Measurements from ENCODE around the gene GABPB1. TPM values are rescaled to one million over a fixed set of nuclear protein-coding genes. Genes with fewer than 3 reads are reported as not detected.
"Not testable (repeated sequence)": the region's sequence is repeated elsewhere in the genome, so short reads cannot be mapped to it uniquely, and the experiment has no call there.

Gene GABPB1
- 10 to 100 TPM; 29.0 to 32.0 (median 30.5) TPM for polyA plus RNA-seq (ENCODE audit: insufficient read length in 4 of 4)

DNA sequence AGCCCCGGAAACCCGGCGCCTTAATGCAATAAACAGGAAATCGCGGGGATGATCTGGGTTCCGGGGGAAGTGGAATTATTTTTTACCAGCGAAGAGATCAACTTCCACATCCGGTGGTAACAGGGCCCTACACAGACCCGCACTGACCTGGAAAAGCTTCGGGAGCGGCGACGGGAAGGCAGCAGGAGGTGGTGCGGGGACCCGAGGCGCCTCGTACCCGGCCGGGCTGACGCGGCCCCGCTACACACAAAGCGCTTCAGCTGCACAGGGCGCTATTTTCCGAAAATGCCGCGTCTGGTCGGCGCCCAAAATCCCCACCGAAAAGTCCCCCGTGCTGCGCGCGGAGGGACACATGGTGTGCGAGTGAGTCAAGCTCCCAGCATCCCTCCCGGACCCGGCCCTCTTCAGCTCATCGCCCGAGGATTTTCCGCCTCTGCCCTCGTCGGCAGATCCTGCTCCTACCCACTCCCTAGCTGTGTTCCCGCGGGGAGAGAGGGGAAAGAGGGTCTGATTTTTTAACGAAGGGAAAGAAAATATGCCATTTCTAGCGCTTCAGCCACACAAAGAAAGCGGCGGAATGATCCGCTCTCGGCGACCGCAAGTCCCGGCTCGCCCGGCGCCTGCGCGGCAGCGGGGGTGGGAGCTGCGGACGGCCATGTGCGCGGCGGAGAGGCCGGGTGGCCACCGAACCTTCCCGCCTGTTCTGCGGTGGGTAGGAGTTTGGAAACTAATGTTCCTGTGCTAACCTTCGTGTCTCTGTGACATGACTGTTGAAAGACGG, at the start of gene GABPB1:
Gene GABPB1 (minus strand): TSS at position 361 of the 781 bp plus-strand sequence. CDS start 45,400 bp downstream, outside the sequence.
- DNase-seq (ENCODE audit: low read depth in 4 of 4, low spot score in 2 of 4) = peak; percentile 92 to 100 (median 96)

DNA sequence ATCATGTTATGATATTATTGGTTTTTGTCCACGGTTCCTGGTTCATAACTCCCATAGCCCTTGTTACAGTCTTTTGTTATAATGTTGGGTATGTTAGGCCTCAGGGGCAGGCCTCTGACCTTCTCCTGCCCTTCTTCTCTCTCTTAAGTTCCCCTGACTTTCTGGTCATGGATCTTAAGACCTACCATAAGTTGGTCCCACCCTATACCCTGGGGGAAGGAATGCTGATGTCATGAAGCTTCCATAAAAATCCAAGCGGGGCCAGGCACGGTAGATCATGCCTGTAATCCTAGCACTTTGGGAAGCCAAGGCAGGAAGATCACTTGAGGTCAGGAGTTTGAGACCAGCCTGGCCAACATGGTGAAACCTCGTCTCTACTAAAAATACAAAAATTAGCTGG, 36.6 kb upstream of the GABPB1 start:
- not testable (repeated sequence) for DNase-seq (ENCODE audit: low read depth in 4 of 4, low spot score in 2 of 4)

DNA sequence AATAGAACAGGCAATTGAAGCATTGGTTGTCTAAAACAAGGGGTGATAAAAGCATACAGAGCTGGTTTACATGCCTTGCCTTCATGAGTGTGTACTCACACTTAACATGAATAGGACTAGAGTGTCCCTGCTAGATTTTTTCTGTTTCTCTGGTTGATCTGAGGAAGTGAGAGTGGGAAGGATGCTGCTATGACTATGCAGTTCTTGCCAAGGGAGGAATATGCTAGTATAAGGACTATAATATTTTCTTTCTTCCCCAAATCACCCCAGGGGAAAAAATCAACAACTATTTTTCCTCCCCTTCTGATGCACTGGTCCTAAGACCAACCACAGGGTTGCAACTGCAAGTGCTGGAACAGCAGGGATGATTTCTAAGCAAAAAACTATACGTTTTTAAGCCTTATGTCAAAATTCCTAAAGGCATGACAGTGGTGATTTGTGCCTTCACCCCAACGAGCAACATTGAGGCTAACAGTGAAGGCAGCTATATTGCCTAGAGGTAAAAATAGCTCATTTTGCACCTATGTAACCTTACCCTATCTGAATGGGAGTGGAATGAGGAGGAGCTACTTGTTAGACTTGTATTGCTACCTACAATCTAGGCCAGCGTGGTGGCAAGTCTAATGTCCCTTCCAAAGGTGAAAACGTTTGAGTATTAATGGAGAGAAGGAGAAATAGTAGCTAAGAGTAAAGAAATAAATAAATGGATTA, 35.7 kb upstream of the GABPB1 start:
- no peak for DNase-seq (ENCODE audit: low read depth in 4 of 4, low spot score in 2 of 4)

DNA sequence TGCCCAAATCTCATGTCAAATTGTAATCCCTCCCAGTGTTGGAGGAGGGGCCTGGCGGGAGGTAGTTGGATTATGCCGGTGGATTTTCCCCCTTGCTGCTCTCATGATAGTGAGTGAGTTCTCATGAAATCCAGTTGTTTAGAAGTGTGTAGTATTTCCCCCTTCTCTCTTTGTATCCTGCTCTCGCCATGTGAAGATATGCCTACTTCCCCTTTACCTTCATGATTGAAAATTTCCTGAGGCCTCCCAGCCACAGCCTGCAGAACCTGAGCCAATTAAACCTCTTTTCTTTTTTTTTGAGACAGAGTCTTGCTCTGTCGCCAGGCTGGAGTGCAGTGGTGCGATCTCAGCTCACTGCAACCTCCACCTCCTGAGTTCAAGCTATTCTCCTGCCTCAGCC, 27.4 kb upstream of the GABPB1 start:
- not testable (repeated sequence) for DNase-seq (ENCODE audit: low read depth in 4 of 4, low spot score in 2 of 4)

DNA sequence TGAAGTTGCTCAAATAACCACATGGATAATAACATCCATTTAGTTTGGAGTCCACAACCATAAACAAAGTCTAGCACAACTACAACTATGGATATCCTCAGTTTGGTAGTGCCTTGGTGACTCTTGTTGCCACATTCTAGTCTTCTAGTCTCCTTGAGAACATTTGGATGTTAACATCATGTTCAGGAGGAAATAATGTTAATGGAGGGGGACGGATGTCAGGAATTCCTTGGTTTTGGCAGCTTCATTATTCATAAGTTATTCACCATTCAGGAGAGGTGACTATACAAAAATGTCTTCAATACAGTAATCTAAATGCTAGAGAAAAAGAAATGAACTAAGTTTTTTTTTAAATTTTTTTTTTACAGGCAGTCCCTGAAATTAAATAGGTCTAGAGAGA, 26.4 kb upstream of the GABPB1 start:
- no peak for DNase-seq (ENCODE audit: low read depth in 4 of 4, low spot score in 2 of 4)

DNA sequence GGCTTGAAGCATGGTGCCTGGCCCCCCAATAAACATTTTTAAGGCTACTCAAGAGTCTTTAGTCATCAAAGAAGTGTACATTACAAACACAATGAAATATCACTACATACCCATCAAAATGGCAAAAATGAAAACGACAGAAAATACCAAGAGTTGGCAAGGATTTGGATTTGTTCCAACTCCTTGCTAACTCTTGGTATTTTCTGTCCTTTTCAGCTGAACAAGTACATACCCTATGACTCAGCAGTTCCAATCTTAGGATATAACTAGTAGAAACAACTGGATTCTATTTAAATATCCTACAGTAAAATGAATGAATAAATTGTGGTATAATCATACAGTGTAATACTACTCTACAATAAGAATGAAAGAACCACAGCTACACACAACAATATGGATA, 25.1 kb upstream of the GABPB1 start:
- no peak for DNase-seq (ENCODE audit: low read depth in 4 of 4, low spot score in 2 of 4)

DNA sequence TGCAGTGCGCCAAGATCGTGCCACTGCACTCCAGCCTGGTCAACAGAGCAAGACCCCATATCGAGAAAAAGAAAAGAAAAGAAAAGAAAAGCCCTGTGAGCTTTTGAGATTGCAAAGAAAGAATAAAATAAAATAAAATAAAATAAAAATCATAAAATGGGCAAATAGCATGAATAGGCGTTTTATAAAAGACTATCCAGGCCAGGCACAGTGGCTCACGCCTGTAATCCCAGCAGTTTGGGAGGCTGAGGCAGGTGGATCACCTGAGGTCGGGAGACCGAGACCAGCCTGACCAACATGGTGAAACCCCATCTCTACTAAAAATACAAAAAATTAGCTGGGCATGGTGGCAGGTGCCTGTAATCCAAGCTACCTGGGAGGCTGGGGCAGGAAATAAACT, 24.4 kb upstream of the GABPB1 start:
- not testable (repeated sequence) for DNase-seq (ENCODE audit: low read depth in 4 of 4, low spot score in 2 of 4)

DNA sequence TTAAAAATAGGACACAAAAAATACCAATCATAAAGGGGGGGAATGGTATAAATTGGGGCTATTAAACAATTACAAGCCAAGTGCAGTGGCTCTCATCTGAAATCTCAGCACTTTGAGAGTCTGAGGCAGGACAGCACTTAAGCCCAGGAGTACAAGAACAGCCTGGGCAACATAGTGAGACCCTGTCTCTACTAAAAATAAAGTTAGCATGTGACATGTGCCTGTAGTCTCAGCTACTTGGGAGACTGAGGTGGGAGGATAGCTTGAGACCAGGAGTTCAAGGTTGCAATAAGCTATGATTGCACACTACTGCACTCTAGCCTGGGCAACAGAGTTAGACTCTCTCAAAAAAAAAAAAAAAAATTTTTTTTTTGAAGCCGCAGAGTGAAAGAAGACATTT, 23.8 kb upstream of the GABPB1 start:
- no peak for DNase-seq (ENCODE audit: low read depth in 4 of 4, low spot score in 2 of 4)

DNA sequence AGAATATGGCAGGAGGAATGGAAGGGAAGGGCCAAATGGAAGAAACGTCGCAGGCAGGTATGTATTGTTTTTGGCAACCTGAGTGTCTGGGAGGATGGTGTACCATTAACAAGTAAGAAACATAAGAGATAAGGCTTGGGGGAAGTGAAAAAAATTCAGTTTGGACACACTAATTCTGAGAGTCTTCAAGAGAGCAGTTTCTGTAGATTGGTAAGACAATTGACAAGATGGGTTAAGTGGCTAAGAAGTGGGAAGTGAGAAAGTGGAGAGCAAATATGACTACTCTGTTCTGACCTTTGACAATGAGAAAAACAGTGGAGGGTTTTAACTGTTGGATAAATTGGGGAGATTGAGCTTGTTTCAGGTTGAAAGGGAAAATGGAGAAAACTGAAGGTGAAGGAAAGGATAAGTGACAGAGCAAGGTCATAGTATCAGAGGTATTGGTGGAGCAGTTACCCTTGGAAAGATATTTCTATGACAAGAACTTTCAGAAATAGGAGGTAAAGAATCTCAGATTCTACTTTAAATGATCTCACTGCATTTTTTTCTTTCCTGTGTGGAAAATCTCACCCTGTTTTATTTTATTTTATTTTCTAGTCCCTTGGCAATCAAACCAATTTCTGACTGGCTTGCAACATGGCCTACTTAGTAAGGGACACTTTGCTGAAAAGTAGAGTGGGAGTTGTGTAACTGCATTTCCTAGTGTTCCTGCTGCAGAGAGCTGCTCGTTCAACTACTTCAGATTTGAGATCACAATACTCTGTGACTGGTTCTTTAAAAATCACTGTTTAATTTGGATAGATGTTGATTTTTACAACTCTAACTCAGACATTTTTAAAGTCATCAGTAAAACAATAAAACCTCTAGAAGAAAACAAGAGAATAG, 23.1 kb upstream of the GABPB1 start:
- DNase-seq (ENCODE audit: low read depth in 4 of 4, low spot score in 2 of 4) = no peak

DNA sequence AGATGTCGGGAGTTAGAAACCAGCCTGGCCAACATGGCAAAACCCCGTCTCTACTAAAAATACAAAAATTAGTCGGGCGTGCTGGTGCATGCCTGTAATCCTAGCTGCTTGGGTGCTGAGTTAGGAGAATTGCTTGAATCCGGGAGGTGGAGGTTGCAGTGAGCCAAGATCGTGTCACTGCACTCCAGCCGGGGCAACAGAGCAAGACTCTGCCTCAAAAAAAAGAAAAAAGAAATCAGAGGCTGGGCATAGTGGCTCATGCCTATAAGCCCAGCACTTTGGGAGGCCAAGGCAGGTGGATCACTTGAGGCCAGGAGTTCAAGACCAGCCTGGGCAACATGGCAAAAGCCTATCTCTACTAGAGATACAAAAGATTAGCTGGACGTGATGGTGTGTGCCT, 14.6 kb upstream of the GABPB1 start:
- not testable (repeated sequence) for DNase-seq (ENCODE audit: low read depth in 4 of 4, low spot score in 2 of 4)

DNA sequence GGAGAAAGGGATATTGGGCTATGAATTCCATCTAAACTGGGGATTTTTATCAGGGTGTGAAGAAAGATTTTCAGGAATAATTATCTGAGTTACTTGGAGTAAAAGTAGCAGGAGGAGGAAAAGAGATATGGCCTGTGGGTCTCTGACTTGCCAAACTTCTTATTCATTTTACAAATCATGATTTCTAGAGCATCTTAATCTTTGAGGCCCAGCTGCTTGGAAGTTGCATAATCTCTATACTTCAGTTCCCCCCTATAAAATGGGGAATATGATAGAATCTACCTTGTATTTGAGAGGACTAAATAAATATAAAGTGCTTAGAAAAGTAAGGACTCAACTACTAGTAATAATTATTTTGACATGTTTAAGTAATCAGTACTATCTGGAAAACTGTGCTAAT, 11.0 kb upstream of the GABPB1 start:
- DNase-seq (ENCODE audit: low read depth in 4 of 4, low spot score in 2 of 4) = no peak

DNA sequence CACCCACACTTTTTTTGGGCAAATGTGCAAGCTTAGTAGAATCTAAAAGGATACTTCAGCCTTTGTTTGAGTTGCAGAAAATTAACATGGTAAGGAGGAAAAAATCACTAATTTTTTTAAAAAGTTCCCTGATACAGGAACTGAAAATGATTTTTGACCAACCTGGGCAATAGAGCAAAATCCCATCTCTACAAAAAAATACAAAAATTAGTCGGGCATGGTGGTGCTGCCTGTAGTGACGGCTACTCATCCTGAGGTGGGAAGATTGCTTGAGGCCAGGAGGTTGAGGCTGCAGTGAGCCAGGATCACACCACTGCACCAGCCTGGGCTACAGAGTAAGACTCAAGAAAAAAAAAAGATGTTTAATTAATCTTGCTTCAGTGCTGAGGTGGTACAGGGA, 10.6 kb upstream of the GABPB1 start:
- no peak for DNase-seq (ENCODE audit: low read depth in 4 of 4, low spot score in 2 of 4)

DNA sequence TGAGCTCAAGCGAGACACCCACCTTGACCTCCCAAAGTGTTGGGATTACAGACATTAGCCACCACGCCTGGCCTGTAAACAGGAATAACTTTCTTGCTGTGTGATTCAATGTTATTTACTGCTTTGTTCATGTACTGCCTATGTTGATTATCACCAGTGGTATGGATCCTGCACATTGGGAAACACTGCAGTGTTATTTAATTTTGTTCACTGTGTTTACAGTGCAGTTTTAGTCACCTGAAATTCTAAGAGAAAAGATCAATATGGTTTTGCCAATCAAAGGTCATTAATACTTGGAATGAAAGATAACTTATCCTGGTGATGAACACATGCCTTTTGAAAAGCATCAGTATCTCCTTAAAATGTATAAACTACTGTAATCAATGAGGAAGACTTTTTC, 8.6 kb upstream of the GABPB1 start:
- DNase-seq (ENCODE audit: low read depth in 4 of 4, low spot score in 2 of 4) = no peak

DNA sequence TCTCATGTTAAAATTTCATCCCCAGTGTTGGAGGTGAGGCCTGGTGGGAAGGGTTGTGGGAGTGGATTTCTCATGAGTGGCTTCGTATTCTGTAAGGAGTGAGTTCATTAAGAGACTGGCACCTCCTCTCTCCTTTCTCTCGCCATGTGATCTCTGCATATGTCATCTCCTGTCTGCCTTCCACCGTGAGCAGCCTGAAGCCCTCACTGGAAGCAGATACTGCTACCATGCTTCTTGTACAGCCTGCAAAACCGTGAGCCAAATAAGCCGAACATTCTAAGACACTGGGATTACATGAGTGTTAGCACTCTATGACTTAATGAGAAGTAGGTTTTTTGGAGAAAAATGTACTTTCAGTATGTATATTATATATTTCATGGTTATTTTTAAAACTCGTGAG, 6.8 kb upstream of the GABPB1 start:
- DNase-seq (ENCODE audit: low read depth in 4 of 4, low spot score in 2 of 4) = no peak

DNA sequence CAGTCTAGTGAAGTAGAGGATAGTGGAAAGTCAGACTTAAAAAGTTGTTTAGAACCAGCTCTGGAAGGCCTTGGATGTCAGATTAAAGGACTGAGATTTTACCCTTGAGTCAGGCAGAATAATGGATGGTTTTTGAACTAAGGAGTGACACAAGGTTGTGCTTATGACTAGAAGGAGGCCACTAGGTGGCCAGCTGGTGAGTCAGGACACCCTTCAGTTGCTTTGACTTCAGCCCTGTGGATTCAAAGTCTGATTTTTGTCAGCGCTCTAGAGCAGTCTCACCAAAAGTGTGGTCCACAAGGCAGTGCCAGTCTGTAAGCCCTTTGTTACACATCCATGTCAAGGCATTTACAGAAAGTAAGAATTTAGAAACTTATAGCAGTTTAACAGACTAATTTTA, 3.8 kb upstream of the GABPB1 start:
- no peak for DNase-seq (ENCODE audit: low read depth in 4 of 4, low spot score in 2 of 4)

DNA sequence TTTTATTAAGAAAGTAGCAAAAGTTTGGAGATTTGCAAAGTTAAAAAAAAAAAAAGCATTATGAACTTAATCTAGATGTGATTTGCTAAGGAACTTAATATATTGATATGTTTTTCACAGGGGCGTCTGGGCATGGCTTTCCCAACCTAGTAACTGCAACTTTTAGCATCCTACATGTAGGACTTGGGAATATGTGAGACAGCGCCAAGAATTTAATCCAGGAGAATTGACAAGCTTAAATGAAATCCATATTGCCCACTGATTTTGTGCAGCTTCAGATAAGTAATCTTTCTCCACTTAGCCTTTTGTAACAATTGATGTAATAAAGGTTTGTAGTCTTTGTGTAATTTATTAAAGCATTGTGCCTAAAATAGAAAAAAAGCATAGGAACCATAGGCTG, 982 bp upstream of the GABPB1 start:
- no peak for DNase-seq (ENCODE audit: low read depth in 4 of 4, low spot score in 2 of 4)

DNA sequence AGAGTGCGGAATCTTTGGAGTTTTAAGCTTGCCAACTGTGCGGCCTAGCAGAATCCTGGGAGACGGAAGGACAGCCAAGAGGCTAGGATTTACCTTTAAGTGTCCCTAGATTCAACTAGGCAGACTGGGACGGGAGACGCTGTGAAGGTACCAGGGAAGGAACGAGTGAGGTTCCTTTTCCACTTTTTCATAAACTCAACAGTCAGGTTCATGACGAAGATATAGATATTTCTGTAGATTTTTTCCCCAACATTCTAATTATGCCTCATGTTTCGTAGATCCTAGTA, 564 bp upstream of the GABPB1 start:
- peak in 1 of 4 donors; percentile 90 for DNase-seq (ENCODE audit: low read depth in 4 of 4, low spot score in 2 of 4)

DNA sequence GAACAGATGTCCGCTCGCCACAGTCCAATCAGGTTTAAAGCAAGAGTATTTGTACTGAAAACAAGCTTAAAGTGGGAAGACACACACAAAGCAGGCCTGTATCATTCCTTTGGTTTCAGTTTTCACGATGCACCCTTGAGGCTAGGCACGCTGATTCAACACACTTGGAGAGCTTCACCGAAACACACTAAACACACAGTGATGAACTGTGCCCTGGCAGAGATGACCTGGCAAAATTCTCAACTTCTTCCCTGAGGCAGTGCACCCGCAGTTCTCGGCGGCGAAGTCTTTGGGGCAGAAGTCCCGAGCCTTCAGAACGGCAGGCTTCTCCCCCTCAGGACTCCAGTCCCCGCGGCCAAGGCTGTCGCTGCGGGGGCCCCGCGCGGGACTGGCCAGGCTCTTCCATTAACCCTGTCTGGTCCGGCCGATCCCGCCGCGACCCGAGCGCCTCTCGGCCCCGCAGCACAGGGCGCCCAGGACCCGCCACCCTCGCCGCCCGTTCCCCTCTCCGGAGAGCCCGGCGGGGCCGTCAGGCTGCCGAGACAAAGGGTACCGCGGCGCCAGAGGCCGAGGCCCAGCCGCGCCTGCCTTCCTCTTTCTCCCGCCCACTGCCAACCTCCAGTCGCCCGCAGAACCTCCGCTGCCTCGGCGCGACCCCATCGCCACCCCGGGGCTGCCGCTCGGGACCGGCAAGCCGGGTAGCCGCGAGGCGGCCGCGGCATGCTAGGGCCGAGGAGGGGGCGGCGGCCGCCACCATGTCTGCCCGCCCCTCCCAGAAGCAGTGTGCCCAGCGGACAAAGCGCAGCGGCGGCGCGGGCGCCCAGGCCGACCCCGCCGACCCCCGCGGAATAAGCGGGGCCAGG, 792 bp downstream of the GABPB1 start:
- peak; percentile 47 to 79 (median 72) for DNase-seq (ENCODE audit: low read depth in 4 of 4, low spot score in 2 of 4)

DNA sequence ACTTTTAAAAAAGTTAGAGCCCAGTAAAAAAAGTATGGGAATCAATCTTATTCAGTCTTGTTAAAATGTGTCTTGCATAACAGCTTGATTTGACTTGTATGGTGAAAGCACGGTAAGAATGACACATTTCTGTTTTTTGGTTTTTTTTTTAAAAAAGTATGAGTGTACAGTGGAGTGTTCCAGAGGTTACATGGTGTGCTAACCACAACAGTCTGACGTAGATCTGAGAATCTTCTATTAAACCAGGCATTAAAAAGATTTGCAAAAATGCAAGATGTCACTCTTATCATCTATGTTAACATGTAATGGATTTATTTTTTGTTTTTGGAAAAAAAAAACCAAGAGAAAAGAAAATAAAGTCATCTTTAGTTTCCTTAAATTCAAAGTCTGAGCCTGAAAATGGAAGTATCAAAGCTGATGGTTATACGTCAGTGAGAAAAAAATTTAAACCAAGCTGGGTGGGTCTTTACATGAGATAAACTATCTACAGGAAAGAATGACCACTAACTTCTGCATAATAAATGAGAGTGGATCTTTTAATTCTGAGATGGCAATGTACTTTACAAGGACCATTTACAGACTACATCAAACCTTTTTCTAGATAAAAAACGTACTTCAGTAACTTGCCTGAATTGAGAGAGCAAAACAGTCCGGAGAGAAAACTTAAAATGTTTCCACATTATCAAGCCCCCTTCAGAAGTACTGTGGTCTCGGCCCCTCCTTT, 1.6 kb downstream of the GABPB1 start:
- peak in 2 of 4 donors; percentile 17 to 22 for DNase-seq (ENCODE audit: low read depth in 4 of 4, low spot score in 2 of 4)

DNA sequence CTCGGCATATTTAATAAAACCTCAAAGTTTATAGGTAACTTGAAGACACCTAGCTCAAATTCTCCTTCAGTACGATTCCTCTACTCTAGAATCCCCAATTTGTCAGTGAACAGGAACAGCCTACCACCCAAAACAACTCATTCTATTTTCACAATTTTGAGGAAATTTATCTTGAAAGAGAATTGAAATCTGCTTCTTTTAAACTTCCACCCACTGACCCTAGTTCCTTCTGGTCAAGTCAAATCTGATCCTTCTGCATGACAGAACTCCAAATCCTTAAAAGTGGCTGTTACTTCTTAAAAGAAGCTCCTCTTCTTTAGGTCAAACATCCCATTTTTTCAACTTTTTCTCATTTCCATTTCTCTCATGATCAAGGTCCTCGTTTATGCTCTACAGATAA, 4.4 kb downstream of the GABPB1 start:
- DNase-seq (ENCODE audit: low read depth in 4 of 4, low spot score in 2 of 4) = no peak

Measured in left renal cortex interstitium (tissue), 4 donors.